Superior temporal gyrus (tissue), 1 donor: ENCODE results near the gene PGP.

Source experiments
- DNase-seq: peaks from one replicate; pipeline ENCODE4 v3.0.0-alpha.2; 2016; ENCODE audit errors: extremely low spot score

Gene PGP

DNA sequence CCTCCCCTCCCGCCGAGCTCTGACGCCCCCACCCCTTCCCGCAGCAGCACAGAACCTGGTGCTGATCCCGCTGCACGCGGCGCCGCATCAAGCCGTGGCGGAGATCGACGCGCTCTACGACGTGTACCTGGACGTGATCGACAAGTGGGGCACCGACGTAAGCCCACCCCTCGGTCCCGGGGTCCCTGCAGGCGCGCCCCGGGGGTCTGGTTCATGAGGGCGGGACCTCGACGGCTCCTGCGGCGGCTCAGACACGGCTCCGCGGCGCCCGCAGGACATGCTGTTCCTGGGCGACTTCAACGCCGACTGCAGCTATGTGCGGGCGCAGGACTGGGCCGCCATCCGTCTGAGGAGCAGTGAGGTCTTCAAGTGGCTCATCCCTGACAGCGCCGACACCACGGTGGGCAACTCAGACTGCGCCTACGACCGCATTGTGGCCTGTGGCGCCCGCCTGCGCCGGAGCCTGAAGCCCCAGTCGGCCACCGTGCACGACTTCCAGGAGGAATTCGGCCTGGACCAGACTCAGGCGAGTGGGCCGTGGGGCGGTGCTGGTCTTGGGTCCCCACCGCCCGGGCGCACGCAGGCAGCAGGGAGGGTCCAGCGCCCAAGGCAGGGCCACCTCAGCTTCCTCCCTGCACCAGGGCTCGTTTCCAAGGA is 23.0 kb upstream of the PGP start:
- DNase-seq, result no peak

DNA sequence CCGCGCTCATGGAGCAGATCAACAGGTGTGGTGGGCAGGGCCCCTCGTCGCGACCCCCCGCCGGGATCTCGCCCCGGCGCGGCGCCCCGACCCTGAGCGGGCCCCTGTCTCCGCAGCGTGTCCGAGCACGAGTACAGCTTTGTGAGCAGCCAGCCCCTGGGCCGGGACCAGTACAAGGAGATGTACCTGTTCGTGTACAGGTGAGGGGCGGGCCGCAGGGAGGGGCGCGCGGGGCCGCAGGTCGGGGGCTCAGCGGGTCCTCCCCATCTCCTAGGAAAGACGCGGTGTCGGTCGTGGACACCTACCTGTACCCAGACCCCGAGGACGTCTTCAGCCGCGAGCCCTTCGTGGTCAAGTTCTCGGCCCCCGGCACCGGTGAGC is 22.5 kb upstream of the PGP start:
- no peak for DNase-seq

- DNase-seq, result no peak
Observed at GRCh38 chr16:2236337-2237101, 21.9 kb upstream of the PGP start, which contains the start of gene DNASE1L2. Gene DNASE1L2 (plus strand): TSS chr16:2236444. CDS start chr16:2236817, 373 bp downstream.

- DNase-seq, result no peak
Observed at GRCh38 chr16:2235695-2236336, 21.2 kb upstream of the PGP start.

- no peak for DNase-seq
Observed at GRCh38 chr16:2235234-2235651, 20.6 kb upstream of the PGP start.

DNA sequence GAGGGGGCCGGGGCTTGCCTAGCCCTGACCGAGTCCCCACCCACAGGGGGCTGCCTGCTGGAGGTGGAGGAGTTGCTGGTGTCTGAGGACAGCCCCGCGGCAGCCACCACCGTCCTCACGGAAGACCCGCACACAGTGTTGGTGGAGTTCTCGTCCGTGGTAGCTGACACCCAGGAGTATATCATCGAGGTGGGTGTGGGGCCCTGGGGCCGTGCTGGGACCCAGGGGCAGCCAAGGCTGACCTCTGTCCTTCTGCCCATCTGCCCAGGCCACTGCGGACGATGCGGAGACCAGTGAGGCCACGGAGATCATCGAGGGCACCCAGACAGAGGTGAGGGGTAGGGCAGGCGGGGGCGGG is 20.2 kb upstream of the PGP start:
- no peak for DNase-seq

GRCh38 chr16:2233872-2234812 is 19.5 kb upstream of the PGP start:
- no peak for DNase-seq

- no peak for DNase-seq
Observed at GRCh38 chr16:2233046-2233775, 18.6 kb upstream of the PGP start.

- DNase-seq, result no peak
Observed at GRCh38 chr16:2232094-2232990, 17.7 kb upstream of the PGP start.

- DNase-seq, result no peak
Observed at GRCh38 chr16:2231016-2231931, 16.6 kb upstream of the PGP start.

DNA sequence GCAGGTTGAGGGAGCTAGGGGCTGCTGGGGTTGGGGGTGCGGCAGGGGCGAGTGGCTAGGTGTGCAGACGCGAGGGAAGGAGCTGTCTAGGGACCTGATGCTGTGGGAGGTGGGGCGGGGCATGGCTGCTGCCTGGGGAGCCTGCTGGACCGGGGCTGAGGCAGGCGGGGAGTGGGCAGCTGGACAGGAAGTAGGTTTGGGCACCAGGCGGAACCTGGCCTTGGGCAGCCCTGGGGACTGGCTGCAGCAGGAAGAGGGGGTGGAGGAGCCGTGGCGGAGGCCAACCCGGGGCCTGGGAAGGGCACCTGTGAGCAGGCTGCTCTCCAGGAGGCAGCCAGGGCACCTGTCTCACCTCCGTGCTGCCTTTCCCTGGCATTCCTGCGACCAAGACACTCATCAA is 15.7 kb upstream of the PGP start:
- no peak for DNase-seq

DNA sequence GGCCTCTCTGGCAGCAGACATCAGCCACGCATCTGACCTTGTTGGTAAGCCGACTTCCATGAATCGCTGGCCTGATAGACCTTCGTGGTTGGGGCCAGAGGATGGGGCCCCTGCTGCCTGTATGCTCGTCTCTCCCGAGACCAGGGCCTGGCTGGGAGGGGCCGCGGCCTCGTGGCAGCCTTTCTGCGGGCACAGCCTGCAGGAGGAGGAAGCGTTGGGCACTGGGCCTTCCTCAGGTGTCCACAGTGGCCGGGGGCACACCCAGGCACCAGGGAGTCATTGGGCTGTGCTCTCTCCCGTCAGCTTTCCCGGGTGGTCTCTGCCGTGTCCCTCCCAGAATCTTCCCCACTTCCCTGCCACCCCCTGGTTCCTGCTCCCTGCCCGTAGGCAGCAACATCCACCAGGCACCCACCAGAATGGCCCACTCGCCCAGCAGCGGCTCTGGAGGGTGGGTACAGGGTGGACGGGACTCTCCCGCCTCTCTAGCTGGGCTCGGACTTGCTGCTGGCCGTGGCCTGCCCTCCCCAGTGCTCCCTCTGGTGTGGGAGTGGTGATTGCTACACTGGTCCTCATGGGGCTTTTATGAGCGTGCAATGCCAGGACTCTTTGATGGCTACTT is 15.1 kb upstream of the PGP start:
- no peak for DNase-seq

- no peak for DNase-seq
Observed at GRCh38 chr16:2229091-2229490, 14.5 kb upstream of the PGP start.

DNA sequence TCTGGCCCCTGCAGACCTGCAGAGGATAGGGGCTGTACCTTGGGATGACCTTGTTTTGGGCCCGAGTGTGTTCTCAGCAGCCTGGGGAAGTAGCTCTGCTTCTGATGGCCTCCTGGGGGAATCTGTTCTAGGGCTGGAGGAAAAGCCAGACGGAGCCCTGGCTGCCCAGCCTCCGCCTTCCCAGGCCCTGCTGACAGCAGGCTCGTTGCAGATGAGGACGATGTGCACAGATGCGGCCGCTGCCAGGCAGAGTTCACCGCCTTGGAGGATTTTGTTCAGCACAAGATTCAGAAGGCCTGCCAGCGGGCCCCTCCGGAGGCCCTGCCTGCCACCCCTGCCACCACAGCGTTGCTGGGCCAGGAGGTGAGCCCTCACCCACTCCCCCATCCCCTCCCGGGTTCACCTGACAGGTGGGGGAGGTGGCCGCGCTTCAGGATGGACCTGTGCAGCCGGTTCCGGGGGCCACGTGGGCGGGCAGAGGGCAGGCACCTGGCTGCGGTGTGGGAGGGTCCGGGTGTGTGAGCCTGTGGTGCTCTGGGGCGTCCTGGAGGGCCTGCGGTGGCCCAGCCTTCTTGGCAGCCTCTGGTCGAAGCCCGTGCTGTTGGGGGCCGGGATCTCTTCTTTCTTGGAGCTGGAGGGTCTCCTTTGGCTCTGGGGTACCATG is 13.7 kb upstream of the PGP start:
- no peak for DNase-seq

- DNase-seq, result no peak
Observed at GRCh38 chr16:2226918-2227317, 12.3 kb upstream of the PGP start.

GRCh38 chr16:2226245-2226793 is 11.7 kb upstream of the PGP start:
- DNase-seq, result no peak

DNA sequence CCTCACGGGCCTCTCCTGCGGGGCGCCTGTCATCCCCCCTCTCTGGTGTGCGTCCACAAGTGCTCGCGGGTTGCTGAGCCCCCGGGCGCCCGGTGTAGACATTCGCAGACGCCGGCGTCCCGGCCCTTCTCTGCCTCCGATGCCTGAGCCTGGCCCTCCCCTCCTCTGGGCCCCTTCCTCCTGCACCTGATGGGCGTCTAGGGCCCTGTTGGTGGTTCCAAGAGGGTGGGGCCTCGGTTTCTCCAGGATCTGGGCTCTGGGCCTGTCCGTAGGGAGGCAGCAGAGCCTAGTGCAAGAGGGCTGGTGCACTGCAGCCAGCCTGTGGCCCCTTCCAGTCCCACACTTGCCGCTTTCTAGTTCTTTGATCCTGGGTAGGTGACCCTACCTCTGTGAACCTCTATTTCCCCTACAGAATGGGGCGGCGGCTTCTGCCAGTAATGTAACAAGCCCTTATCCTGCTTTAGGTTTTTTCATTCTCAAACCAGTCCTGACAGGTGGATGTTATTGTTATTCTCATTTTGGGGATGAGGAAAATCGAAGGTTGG is 9.4 kb upstream of the PGP start:
- no peak for DNase-seq
